IMR-90 (cell line): ENCODE measurements around the gene GMCL2.

Source experiments
- BHLHE40 ChIP-seq: fragments of 150-350 bp; IDR thresholded peaks from 2 replicates; pipeline ENCODE4 v1.6.1; 2016; ENCODE audit warnings: mild to moderate bottlenecking, low read depth, low read length
- CEBPB ChIP-seq: IDR thresholded peaks from 2 replicates; pipeline ENCODE4 v1.6.1; 2012; ENCODE audit warnings: low read depth, low read length, improper control_type of control experiment
- MAFK ChIP-seq: IDR thresholded peaks from 2 replicates; pipeline ENCODE4 v1.6.1; 2012; ENCODE audit warnings: low read depth, low read length, improper control_type of control experiment
- MXI1 ChIP-seq: IDR thresholded peaks from 2 replicates; pipeline ENCODE4 v1.6.1; 2012; ENCODE audit warnings: low read depth, mild to moderate bottlenecking, low read length, moderate library complexity, borderline replicate concordance
- POLR2A ChIP-seq: IDR thresholded peaks from 2 replicates; pipeline ENCODE4 v1.6.1; 2012; ENCODE audit warnings: mild to moderate bottlenecking, low read depth, low read length
- RAD21 ChIP-seq: IDR thresholded peaks from 2 replicates; pipeline ENCODE4 v1.6.1; 2012; ENCODE audit warnings: low read length, improper control_type of control experiment
- RCOR1 ChIP-seq: IDR thresholded peaks from 2 replicates; pipeline ENCODE4 v1.6.1; 2012; ENCODE audit warnings: mild to moderate bottlenecking, low read length, improper control_type of control experiment; ENCODE audit not compliant: insufficient replicate concordance
- RFX5 ChIP-seq: IDR thresholded peaks from 2 replicates; pipeline ENCODE4 v1.8.0; 2012; ENCODE audit warnings: low read depth, mild to moderate bottlenecking, low read length, moderate library complexity
- SMC3 ChIP-seq: fragments of 150-350 bp; IDR thresholded peaks from 2 replicates; pipeline ENCODE4 v1.6.1; 2016; ENCODE audit warnings: low read depth, mild to moderate bottlenecking, antibody characterized with exemption, low read length, moderate library complexity
- TF ChIP-seq, protein P1 (sequence below): fragments of 150-350 bp; IDR thresholded peaks from 2 replicates; pipeline ENCODE4 v1.6.1; 2017; ENCODE audit warnings: mild to moderate bottlenecking, antibody characterized with exemption, low read length, low read depth
- TF ChIP-seq, protein P2 (sequence below): conservative IDR thresholded peaks from 2 replicates; pipeline ENCODE4 v1.5.1; 2012; ENCODE audit warnings: mild to moderate bottlenecking, low read depth, low read length, improper control_type of control experiment
- TF ChIP-seq, protein P3 (sequence below): fragments of 150-350 bp; IDR thresholded peaks from 2 replicates; pipeline ENCODE4 v1.6.1; 2016; ENCODE audit warnings: low read depth, mild to moderate bottlenecking, low read length, moderate library complexity, borderline replicate concordance

- TF ChIP-seq, protein P1, sequence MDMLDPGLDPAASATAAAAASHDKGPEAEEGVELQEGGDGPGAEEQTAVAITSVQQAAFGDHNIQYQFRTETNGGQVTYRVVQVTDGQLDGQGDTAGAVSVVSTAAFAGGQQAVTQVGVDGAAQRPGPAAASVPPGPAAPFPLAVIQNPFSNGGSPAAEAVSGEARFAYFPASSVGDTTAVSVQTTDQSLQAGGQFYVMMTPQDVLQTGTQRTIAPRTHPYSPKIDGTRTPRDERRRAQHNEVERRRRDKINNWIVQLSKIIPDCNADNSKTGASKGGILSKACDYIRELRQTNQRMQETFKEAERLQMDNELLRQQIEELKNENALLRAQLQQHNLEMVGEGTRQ, result no peak
- TF ChIP-seq, protein P2, sequence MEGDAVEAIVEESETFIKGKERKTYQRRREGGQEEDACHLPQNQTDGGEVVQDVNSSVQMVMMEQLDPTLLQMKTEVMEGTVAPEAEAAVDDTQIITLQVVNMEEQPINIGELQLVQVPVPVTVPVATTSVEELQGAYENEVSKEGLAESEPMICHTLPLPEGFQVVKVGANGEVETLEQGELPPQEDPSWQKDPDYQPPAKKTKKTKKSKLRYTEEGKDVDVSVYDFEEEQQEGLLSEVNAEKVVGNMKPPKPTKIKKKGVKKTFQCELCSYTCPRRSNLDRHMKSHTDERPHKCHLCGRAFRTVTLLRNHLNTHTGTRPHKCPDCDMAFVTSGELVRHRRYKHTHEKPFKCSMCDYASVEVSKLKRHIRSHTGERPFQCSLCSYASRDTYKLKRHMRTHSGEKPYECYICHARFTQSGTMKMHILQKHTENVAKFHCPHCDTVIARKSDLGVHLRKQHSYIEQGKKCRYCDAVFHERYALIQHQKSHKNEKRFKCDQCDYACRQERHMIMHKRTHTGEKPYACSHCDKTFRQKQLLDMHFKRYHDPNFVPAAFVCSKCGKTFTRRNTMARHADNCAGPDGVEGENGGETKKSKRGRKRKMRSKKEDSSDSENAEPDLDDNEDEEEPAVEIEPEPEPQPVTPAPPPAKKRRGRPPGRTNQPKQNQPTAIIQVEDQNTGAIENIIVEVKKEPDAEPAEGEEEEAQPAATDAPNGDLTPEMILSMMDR, result no peak
- TF ChIP-seq POLR2A (no peak), CEBPB (no peak), RFX5 (no peak), MAFK (no peak), SMC3 (no peak), MXI1 (no peak), BHLHE40 (no peak), RCOR1 (no peak), RAD21 (no peak)
- TF ChIP-seq, protein P3, sequence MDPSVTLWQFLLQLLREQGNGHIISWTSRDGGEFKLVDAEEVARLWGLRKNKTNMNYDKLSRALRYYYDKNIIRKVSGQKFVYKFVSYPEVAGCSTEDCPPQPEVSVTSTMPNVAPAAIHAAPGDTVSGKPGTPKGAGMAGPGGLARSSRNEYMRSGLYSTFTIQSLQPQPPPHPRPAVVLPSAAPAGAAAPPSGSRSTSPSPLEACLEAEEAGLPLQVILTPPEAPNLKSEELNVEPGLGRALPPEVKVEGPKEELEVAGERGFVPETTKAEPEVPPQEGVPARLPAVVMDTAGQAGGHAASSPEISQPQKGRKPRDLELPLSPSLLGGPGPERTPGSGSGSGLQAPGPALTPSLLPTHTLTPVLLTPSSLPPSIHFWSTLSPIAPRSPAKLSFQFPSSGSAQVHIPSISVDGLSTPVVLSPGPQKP, result no peak
These were observed 27.1 kb upstream of the GMCL2 start for GRCh38 chr5:178214160-178214803.
